Tibial nerve (tissue), 3 donors: ENCODE measurements around the gene PRDM4.

ENCODE experiments used
- POLR2A ChIP-seq, 2 donors: fragments of 450-650 bp; IDR thresholded peaks; one replicate each; pipeline ENCODE4 v1.6.1; 2017; ENCODE audit warnings: antibody characterized with exemption in 2 of 2, mild to moderate bottlenecking in 2 of 2, moderate library complexity in 2 of 2
- TF ChIP-seq, protein P1 (sequence below), 5 experiments: fragments of 200-600 bp in 3 of 5; fragments of 450-650 bp in 2 of 5; sonication (generic) in 3 of 5; IDR thresholded peaks; one replicate each; pipeline ENCODE4 v1.5.1; 2016 to 2019; ENCODE audit warnings: antibody characterized with exemption in 5 of 5, mild to moderate bottlenecking in 3 of 5, moderate library complexity in 2 of 5

GRCh38 chr12:107775093-107775721 is 14.3 kb upstream of the PRDM4 start:
- no peak for TF ChIP-seq POLR2A (IDR thresholded peaks at IDR 0.05)
- TF ChIP-seq, protein P1, sequence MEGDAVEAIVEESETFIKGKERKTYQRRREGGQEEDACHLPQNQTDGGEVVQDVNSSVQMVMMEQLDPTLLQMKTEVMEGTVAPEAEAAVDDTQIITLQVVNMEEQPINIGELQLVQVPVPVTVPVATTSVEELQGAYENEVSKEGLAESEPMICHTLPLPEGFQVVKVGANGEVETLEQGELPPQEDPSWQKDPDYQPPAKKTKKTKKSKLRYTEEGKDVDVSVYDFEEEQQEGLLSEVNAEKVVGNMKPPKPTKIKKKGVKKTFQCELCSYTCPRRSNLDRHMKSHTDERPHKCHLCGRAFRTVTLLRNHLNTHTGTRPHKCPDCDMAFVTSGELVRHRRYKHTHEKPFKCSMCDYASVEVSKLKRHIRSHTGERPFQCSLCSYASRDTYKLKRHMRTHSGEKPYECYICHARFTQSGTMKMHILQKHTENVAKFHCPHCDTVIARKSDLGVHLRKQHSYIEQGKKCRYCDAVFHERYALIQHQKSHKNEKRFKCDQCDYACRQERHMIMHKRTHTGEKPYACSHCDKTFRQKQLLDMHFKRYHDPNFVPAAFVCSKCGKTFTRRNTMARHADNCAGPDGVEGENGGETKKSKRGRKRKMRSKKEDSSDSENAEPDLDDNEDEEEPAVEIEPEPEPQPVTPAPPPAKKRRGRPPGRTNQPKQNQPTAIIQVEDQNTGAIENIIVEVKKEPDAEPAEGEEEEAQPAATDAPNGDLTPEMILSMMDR (IDR thresholded peaks at IDR 0.05), result peak in 1 of 5 experiments; percentile 15
